Stimulated activated CD4-positive, alpha-beta T cell treated with anti-CD3 and anti-CD28 coated beads, Interleukin-15, amount 100 ng/mL, for 1 hour (primary cell): ENCODE results near the gene CROCC2.

ENCODE experiments used
- DNase-seq, 2 donors: peaks; one replicate each; pipeline ENCODE4 v3.0.0-alpha.2; 2020; ENCODE audit warnings: low read depth in 1 of 2, low spot score in 1 of 2

CROCC2 gene

GRCh38 chr2:241008711-241009121, 102.6 kb downstream of the CROCC2 start:
- DNase-seq = no peak

- DNase-seq = no peak
Observed at GRCh38 chr2:241009191-241009590, 103.1 kb downstream of the CROCC2 start.

DNA sequence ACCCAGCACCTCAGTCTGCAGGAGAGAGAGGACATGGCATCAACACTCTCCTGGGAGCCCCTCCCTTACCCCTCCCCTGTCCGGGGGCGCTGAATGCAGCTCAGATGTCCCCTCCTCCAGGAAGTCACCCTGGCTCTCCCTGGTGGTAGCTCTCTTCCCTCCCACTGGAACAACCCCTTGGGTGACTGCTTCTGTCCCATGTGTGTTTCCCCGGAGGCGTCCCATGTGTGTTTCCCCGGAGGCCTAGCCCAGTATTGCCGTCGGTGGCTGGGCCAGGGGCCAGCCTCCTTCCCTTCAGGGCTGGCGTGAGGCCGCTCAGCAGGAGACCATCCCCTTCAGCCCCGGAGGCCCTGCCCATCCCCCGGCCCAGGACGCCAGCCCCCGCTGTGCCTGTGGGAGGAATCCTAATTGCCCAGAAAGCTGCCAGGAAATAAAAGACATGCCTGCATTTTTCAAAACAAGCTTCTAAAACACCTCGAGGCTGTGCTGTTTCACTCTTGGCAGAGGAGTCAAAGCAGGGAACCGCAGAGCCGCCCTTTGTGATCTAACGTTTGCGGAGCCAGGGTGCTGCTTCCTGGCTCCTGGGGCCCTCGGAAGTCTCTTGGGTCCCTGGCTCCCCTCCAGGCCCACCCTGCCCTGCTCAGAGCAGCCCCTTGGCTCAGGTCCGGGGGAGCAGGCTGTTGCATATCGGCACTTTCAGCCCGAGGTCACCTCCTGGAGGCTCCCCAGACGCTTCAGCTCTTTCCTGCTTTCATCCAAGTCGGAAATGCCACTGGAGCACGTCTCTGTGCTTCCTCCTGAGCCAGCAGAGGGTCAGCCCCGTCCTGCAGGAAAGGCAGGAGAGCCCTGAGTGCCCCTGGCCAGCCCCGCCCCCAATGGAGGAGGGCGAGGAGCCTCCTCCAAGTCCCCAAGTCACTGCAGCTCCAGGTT, 103.7 kb downstream of the CROCC2 start:
- no peak for DNase-seq

GRCh38 chr2:241010531-241011295, 104.6 kb downstream of the CROCC2 start:
- no peak for DNase-seq

- DNase-seq = no peak
Observed at GRCh38 chr2:241011296-241011600, 105.1 kb downstream of the CROCC2 start.

DNA sequence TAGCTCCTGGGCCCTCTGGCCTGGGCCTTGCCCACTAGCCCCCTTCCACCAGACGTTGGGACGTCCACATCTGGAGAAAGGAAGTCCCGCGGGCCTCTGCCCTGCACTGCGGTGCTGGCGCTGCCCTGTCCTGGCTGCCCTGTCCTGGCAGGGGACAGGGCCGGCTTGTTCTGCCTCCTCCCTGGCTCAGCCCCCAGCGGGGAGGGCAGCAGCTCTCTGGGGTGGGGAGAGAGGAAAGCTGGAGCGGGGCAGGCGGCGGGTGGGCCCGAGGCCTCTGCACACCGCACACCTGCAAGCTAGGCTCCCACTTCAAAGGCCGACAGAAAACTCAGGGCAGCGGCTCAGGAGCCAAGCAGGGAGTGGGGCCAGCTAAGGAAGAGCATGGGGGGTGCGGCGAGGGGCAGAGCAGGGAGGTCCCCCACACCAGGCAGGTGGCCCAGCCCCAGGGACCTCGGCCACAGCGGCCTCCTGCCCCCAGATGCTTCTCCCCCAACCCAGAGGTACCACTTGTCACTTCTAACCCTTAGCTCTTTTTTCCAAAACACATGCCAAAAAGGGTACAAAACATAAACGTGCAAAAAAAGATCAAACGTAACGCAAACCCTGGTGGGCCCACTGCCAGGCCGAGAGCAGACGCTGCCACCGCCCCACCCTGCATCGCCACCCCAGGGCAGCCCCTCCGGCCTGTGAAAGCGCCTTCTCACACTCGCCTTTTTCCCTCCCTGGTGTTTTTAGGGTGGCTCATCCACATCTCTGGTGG, 105.8 kb downstream of the CROCC2 start:
- no peak for DNase-seq

GRCh38 chr2:241014224-241014623, 108.1 kb downstream of the CROCC2 start:
- no peak for DNase-seq

DNA sequence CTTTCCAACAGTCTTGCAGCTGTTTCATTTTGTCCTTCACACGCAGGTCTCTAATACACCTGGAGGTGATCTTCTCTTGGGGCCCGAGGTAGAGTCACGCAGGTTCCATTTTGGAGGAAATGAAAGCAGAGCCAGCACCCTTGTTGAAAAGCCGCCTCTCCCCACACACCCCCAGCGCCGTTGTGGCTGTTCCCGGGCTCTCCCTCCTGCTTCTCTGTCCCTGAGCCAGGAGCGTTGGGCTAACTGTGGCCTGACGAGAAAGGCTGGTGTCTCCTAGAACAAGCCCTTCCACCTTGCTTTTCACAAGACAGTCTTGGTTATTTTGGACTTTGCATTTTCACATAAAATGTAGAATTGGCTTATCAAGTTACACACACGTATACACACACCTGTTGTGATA, 108.6 kb downstream of the CROCC2 start:
- no peak for DNase-seq

DNA sequence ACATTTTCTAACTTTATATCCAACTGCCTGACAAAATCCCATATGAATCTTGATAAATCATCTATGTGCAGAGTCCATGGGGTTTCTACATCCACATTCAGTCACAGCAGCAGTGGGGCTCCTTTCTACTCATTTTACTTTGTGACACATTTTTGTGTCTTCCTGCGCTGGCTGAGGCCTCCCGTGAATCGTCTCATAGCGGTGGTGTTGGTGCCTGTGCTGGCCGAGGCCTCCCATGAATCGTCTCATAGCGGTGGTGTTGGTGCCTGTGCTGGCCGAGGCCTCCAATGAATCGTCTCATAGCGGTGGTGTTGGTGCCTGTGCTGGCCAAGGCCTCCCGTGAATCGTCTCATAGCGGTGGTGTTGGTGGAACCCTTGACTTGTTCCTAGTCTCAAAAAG, 109.3 kb downstream of the CROCC2 start:
- DNase-seq = no peak

DNA sequence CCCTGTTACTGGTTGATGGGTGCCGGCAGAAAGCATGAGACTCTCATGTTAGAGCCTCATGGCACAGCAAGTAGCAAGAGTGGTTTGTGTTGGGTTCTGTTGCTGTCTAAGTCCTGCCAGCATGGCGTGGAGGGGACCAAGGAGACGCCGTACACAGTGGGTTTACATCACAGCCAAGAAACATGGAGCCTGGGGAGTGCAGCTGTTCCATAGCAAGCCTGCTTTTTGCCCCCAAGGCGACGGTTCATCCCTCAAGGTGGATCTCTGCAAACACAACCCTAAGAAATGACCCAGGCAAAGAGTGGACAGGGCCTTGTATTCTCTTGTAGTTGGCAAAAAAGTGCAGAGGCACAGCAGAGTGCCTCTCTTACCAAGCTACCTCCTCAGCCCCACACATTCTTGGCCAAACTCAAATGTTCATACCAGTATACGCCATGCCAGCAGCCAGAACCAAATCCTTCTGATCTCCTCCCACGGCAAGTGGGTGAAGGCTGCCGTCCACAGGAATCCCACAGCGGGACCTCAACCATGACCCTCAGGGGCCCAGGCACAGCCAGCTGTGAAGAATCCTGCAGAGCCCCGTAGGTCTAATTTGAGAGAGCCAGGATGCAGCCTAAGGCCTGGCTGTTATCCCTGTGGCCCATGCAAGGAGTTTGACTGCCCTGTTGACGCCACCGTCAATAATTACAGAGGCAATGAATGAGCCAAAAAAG, 111.2 kb downstream of the CROCC2 start:
- DNase-seq = no peak

GRCh38 chr2:241018051-241018891, 112.1 kb downstream of the CROCC2 start:
- no peak for DNase-seq

- DNase-seq = no peak
Observed at GRCh38 chr2:241019441-241020139, 113.5 kb downstream of the CROCC2 start.

GRCh38 chr2:241020201-241020600, 114.1 kb downstream of the CROCC2 start:
- no peak for DNase-seq

GRCh38 chr2:241020629-241021190, 114.6 kb downstream of the CROCC2 start:
- DNase-seq = no peak

- DNase-seq = no peak
Observed at GRCh38 chr2:241025639-241026038, 119.5 kb downstream of the CROCC2 start.

DNA sequence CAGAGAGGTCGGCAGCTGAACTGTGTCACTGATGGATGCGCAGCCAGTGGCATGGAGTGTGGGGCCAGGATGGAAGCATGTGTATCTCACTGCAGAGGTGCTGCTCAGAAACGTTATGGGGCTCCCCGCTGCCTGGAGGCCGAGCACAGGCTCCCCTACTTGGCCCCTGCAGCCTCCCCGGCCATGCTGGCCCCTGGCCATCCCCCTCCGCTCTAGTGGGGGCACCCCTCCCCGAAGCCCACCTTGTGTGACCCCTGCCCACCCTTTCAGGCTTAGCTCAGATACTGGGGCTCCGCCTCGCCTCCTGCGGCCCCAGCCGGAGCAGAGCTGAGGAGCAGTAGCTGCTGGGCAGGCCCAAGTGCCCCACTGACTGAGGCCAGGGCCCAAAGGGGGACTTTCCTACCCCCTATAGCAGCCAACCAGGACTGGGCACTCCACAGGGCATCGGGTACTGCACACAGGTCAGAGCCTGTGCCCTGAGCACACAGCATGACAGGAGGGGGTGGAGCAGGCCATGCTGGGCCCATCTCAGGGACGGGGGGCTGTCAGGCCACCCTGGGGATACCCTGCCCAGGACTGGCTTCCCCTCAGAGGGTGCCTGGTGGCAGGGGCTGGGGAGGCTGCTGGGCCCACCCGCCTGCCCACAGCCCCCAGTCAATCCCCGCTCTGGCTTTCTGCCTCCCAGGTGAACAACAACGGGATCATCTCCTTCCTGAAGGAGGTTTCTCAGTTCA, 123.6 kb downstream of the CROCC2 start:
- DNase-seq = no peak

- no peak for DNase-seq
Observed at GRCh38 chr2:241030333-241030680, 124.2 kb downstream of the CROCC2 start.

- no peak for DNase-seq
Observed at GRCh38 chr2:241030883-241031282, 124.7 kb downstream of the CROCC2 start.
